NCI-H446 (cell line): ENCODE results near the gene HSD17B8.
A peak's percentile ranks its signal among the peaks of the same experiment; 100 is the strongest.
"Not testable (repeated sequence)": the region's sequence is repeated elsewhere in the genome, so short reads cannot be mapped to it uniquely, and the experiment has no call there.

Experiments
- DNase-seq, 2 experiments: peaks; one replicate each; lab custom pipeline; 2025; lab: John Stamatoyannopoulos, UW

HSD17B8 gene

DNA sequence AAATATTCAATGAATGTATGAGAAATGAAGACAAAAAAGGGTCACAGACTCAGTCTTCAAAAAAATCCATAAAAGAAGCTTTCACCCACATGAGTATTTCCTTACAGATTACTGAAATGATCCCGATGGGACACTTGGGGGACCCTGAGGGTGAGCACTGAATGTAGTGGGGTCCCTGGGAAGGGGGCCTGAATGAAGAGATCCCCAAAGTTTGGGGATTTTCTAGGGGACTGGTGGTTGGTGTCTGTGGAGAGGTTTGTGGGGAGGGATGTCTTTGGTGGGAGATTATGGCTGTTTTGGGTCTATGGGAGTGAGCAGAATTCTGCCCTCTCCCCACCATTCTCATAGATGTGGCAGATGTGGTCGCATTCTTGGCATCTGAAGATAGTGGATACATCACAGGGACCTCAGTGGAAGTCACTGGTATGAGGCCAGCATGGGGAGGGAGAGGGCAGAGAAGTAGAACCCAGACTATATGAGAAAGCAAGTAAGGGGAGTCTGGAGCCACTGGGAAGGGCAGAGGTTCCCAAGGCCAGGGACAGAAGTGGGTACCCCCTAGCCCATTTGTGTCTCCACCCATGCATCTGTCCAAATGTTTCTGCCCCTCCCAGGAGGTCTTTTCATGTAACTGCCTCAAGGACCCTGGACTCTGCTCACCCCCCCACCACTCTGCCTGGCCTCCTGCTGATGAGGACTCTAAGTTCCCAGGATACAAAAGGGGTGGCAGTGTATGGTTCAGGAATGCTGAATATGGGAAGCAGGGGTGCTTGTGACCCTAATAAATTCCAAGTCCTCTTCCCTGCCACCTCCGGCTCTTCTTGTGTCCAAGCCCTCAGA is 1.8 kb downstream of the HSD17B8 start:
- no peak for DNase-seq

GRCh38 chr6:33206864-33207551 is 2.6 kb downstream of the HSD17B8 start:
- DNase-seq, result no peak

DNA sequence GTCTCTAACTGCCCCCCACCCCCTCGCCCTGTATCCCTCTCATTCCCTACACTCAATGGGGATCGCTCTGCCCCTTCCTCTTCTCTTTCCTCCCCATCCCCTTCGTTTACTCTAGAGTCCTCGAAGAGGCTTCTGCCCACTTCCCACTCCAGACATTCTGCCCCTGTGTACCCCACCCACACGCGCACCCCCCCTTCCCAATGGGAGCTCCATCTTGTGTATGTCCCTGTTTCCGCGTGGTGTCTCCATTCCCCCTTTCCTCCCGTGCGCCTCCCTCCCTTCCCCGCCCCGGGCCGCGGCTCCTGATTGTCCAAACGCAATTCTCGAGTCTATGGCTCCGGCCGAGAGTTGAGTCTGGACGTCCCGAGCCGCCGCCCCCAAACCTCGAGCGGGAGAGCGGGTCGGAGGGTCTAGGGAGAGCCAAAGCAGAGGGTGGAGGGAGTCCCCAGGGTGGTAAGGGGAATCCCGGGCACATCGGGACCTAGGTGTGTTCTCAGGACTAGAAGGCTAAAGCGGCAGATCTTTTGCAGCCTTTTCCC is 3.2 kb downstream of the HSD17B8 start:
- peak in 1 of 2 experiments; percentile 15 for DNase-seq

DNA sequence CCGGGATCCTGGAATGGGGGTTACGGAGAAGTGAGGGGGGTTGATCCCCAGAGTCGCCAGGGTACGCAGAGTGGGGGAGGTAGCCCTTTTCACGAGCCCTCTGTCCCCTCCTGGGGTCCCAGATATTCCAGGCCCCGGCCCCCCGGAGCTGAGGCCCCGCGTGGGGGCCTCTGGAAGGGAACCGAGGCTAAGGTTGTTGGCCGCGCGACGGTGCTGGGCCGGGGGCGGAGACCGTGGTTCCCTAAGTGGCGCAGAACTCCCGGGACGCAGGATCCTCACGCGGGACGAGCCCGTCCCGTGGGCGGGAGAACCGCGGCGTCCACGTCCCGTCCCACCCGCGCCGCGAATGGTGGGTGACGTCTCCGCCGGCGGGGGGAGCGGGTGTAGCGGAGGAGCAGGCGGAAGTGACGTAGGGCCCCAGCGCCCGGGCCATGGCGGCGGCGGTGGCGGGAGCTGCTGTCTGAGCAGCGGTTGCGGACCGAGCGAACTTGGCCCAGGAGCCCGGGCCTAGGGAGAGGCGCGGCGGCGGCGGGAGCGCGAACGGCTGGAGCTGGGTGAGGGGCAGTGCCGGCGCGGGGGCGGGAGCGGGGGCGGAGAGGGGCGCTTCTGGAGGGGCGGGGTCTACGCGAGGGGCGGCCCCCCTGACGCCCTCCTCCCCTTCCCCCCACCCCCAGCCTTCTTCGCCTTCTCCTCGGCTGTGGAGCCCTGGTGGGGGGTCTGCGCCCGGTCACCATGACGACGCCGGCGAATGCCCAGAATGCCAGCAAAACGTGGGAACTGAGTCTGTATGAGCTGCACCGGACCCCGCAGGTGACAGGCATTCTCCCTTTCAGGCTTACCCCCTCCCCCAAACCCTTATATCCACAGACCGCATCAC is 3.9 kb downstream of the HSD17B8 start, which contains the start of gene RING1:
Gene RING1, plus strand, starts transcription at position 410 of the 877 bp plus-strand sequence. Its CDS starts 323 bp downstream, at position 733.
- DNase-seq, result peak; percentile 73 to 81

GRCh38 chr6:33209856-33210255 is 5.4 kb downstream of the HSD17B8 start:
- DNase-seq, result no peak

DNA sequence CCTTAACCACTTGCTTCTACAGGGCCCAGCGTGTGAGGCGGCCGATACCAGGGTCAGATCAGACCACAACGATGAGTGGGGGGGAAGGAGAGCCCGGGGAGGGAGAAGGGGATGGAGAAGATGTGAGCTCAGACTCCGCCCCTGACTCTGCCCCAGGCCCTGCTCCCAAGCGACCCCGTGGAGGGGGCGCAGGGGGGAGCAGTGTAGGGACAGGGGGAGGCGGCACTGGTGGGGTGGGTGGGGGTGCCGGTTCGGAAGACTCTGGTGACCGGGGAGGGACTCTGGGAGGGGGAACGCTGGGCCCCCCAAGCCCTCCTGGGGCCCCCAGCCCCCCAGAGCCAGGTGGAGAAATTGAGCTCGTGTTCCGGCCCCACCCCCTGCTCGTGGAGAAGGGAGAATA is 6.7 kb downstream of the HSD17B8 start:
- DNase-seq, result no peak

DNA sequence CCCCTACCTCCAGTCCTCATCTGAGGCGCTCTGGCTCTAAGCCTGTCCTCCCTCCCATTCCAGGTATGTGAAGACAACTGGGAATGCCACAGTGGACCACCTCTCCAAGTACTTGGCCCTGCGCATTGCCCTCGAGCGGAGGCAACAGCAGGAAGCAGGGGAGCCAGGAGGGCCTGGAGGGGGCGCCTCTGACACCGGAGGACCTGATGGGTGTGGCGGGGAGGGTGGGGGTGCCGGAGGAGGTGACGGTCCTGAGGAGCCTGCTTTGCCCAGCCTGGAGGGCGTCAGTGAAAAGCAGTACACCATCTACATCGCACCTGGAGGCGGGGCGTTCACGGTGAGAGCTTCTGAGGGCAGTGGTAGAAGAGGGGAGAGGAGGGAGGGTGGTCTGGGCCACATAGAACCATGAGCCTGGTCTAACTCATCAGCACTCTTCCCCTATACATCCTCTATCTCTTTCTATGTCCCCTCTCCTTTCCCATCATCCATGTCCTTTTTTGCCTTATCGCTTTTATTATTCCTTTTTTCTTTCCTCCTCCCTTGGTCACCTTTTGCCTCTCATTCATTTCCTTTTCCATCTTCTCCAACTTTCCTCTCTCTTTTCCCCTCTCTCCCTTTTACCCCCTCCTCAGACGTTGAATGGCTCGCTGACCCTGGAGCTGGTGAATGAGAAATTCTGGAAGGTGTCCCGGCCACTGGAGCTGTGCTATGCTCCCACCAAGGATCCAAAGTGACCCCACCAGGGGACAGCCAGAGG is 7.4 kb downstream of the HSD17B8 start:
- DNase-seq, result no peak

- no peak for DNase-seq
Observed at GRCh38 chr6:33212857-33213165, 8.4 kb downstream of the HSD17B8 start.

DNA sequence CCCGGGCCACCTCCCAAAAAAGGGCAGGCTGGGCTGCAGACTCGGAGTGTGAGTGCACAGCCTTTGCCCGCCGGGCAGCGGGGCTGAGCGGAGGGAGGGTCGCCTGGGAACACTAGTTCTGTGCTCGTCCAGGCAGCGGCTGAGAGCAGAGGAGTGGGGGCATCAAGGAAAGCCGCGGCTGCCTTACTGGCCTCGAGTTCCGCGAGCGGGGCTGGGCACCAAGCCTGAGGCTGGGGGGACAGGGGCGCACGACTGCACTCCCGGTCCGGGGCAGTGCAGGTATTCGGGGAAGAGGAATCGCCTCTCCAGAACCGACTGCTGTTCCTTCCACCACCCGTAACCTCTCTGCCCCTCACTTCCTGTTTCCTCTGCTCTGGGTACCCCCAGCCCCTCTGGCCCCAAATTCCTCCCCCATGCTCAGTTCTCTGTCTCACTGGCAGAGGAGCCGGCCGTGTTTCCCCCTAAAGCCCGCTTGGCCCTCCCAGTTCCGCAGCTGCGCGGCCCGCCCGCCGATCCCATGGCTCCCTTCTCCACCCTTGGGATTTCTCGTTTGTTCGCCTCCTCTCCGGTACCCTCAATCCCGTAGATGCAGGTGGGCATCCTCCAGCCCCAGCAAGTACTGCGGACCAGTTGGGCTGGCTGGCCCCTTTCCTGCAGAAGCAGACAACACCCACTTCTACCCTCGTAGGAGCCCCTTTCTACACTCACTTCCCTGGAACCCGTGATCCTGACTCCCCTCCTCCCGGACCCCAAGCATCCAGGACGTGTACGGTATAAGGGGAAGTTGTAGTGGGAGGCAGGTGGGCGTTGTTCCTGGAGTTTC is 8.9 kb downstream of the HSD17B8 start:
- no peak for DNase-seq

DNA sequence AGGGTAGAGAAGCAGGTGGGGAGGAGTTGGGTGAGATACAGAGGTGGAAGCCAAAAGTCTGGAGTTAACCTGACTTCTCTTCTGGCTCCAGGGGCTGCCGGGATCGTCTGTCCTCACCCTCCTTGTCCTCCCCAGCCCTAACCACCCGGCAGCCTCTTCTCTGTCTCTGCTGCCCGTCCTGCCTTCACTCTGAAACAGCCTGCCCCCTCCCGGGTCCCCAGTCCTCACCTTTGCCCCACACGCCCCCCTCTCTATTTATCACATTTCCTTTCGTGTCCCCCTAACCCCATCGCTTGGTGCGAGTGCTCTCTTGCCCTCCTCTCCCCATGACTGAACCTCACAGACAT is 9.5 kb downstream of the HSD17B8 start:
- DNase-seq, result no peak

- no peak for DNase-seq
Observed at GRCh38 chr6:33215271-33216116, 11.0 kb downstream of the HSD17B8 start.

GRCh38 chr6:33216117-33216649 is 11.7 kb downstream of the HSD17B8 start:
- no peak for DNase-seq

GRCh38 chr6:33217246-33217645 is 12.8 kb downstream of the HSD17B8 start:
- no peak for DNase-seq

DNA sequence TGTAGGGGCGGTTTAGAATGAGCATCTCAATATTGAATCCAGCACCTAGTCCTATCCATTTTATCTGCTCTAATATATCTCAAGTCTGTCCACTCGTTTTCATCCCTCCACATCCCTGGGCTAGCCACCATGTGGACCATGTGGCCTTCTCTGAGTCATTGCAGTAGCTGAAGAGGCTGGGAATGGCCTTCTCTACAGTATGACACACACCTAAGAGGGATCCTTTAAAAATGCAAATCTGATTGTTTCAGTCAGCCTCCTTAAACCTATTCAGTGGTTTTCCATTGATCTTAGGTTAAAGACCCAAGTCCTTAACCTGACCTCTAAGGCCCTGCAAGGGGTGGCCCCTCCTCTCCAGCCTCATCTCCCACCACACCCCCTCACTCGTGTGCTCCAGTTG is 13.2 kb downstream of the HSD17B8 start:
- DNase-seq, result no peak

DNA sequence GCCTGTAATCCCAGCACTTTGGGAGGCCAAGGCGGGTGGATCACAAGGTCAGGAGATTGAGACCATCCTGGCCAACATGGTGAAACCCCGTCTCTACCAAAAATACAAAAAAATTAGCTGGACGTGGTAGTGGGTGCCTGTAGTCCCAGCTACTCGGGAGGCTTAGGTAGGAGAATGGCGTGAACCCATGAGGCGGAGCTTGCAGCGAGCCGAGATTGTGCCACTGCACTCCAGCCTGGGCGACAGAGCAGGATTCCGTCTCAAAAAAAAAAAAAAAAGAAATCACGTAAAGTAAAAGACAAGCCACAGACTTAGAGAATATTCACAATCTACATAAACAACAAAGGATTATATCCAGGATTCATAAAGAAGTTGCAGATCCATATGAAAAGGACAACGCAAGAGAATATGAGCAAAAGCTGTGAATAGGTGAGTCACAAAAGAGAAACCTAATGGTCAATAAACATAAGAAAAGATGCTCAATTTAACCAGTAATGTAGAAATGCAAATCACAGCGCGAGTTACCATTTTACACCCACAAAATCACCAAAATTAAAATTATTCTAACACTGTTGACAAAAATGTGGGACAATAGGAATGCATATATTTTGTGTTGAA is 22.2 kb downstream of the HSD17B8 start:
- DNase-seq, result not testable (repeated sequence)

DNA sequence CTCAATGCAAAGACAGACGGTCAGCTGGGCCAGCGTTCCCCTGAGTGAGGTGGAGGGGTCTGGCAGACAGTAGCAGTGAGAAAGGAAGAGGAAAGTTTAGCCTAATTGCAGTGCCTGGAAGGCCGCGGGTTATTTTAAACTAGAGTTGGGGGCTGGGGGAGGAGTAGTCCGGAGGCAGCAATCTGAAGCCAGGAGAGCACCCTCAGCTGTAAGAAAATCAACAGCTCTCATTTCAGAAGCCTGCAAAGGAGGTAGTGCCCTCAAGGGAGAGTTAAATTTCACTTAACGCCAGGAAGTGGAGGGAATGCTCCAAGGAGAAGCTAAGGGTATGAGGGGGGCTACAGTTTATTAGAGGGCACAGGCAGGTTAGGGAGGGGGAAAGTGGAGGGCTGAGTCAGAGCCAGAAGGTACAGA is 30.8 kb downstream of the HSD17B8 start:
- no peak for DNase-seq

DNA sequence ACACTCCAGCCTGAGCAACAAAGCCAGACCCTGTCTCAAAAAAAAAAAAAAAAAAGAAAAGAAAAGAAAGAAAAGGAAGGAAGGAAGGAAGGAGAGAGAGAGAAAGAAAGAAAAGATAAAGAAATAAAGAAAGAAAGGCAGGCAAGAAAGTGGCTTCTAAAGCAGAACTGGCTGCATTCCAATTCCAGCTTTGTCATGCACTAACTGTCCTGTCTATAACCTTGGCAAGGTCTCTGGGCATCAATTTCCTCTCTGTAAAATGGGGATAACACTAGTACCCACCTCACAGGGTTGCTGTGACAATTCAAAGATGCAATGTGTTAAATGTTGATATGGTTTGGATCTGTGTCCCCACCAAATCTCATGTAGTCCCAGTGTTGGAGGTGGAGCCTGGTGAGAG is 31.9 kb downstream of the HSD17B8 start:
- no peak for DNase-seq

- no peak for DNase-seq
Observed at GRCh38 chr6:33236852-33237251, 32.4 kb downstream of the HSD17B8 start.

DNA sequence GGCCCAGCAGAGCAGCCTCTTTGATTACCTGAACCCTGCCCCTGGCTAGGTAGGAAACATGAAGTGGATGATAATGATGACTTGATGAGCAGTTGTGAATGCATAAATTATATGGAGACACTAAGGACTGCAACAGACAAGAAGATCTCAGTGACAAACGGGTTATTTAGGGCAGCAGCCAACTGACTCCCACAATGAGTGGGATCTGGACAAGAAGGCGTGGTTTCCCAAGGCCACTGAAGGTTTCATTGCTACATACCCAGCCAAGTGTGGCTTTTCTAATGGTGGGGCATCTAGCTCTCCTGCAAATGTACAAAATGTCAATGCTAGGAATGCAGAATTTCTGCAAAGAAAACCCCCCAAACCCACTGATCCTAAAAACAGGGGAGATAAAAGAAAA is 33.3 kb downstream of the HSD17B8 start:
- no peak for DNase-seq
